Neural cell (in vitro differentiated cells): ENCODE data around the gene ESPNL. TPM values are rescaled to one million over a fixed set of nuclear protein-coding genes. Genes with fewer than 3 reads are reported as not detected.

Experiments
- H2AFZ ChIP-seq: fragments of 200-600, 300-800 bp; sonication (generic), shearing (Covaris generic); 2 replicates; pipeline ENCODE4 v1.6.0; 2014; ENCODE audit warnings: low read depth, mild to moderate bottlenecking, antibody characterized with exemption, low read length, moderate library complexity
- H3F3A ChIP-seq: fragments of 200-600 bp; shearing (Covaris generic); 2 replicates; pipeline ENCODE4 v1.6.1; 2016; ENCODE audit warnings: mild to moderate bottlenecking, moderate library complexity, mixed read lengths, antibody characterized with exemption, low read length; ENCODE audit not compliant: insufficient read depth, poor library complexity, severe bottlenecking
- H3K27ac ChIP-seq: fragments of 200-600, 300-800 bp; sonication (generic), shearing (Covaris generic); 2 replicates; pipeline ENCODE4 v1.5.1; 2014; ENCODE audit warnings: mild to moderate bottlenecking, low read length, moderate library complexity
- H3K27me3 ChIP-seq: fragments of 300-800, 200-600 bp; sonication (generic), shearing (Covaris generic); 2 replicates; pipeline ENCODE4 v1.6.0; 2014; ENCODE audit warnings: mild to moderate bottlenecking, low read depth, low read length, moderate library complexity; ENCODE audit not compliant: insufficient read depth
- H3K36me3 ChIP-seq: fragments of 300-800, 200-600 bp; sonication (generic), shearing (Covaris generic); 2 replicates; pipeline ENCODE4 v1.5.1; 2014; ENCODE audit warnings: mild to moderate bottlenecking, antibody characterized with exemption, low read length, moderate library complexity; ENCODE audit not compliant: insufficient read depth
- H3K4me2 ChIP-seq: fragments of 300-800, 200-600 bp; sonication (generic), shearing (Covaris generic); 2 replicates; pipeline ENCODE4 v1.6.0; 2014; ENCODE audit warnings: mild to moderate bottlenecking, low read length
- H3K4me3 ChIP-seq: fragments of 300-800, 200-600 bp; sonication (generic), shearing (Covaris generic); 2 replicates; pipeline ENCODE4 v1.5.1; 2014; ENCODE audit warnings: mild to moderate bottlenecking, low read length, moderate library complexity
- H3K79me2 ChIP-seq: fragments of 200-600 bp; shearing (Covaris generic); replicated peaks from 2 replicates; pipeline ENCODE4 v1.6.0; 2014; ENCODE audit warnings: mild to moderate bottlenecking, low read length, moderate library complexity; ENCODE audit not compliant: insufficient read depth
- H3K9ac ChIP-seq: fragments of 300-800, 200-600 bp; sonication (generic), shearing (Covaris generic); 2 replicates; pipeline ENCODE4 v1.6.1; 2016; ENCODE audit warnings: mild to moderate bottlenecking, low read length, mixed read lengths
- H3K9me2 ChIP-seq: fragments of 200-600 bp; shearing (Covaris generic); 2 replicates; pipeline ENCODE4 v1.6.1; 2016; ENCODE audit warnings: mild to moderate bottlenecking, low read length, mixed read lengths; ENCODE audit not compliant: insufficient read depth
- H3K9me3 ChIP-seq: fragments of 200-600, 300-800 bp; sonication (generic), shearing (Covaris generic); 2 replicates; pipeline ENCODE4 v1.6.1; 2016; ENCODE audit warnings: mild to moderate bottlenecking, mixed run types, low read length, moderate library complexity, mixed read lengths
- H4K20me1 ChIP-seq: fragments of 200-600 bp; shearing (Covaris generic); 2 replicates; pipeline ENCODE4 v1.6.1; 2016; ENCODE audit warnings: mild to moderate bottlenecking, mixed run types; ENCODE audit not compliant: insufficient read depth
- CTCF ChIP-seq: fragments of 450-650 bp; IDR thresholded peaks from 2 replicates; pipeline ENCODE4 v1.5.1; 2014; ENCODE audit warnings: antibody characterized with exemption, mild to moderate bottlenecking, moderate library complexity; ENCODE audit not compliant: poor library complexity, severe bottlenecking
- EP300 ChIP-seq: fragments of 450-650 bp; conservative IDR thresholded peaks from 2 replicates; pipeline ENCODE4 v1.6.1; 2014; ENCODE audit warnings: antibody characterized with exemption, mild to moderate bottlenecking, moderate library complexity; ENCODE audit not compliant: poor library complexity, severe bottlenecking
- EZH2 ChIP-seq: fragments of 200-600, 300-800 bp; shearing (Covaris generic), sonication (generic); IDR thresholded peaks from 2 replicates; pipeline ENCODE4 v1.6.1; 2014; ENCODE audit warnings: antibody characterized with exemption, low read length, borderline replicate concordance, mild to moderate bottlenecking; ENCODE audit not compliant: insufficient read depth, poor library complexity, severe bottlenecking
- MXI1 ChIP-seq: fragments of 450-650 bp; conservative IDR thresholded peaks from 2 replicates; pipeline ENCODE4 v1.6.1; 2014; ENCODE audit warnings: antibody characterized with exemption, mild to moderate bottlenecking; ENCODE audit not compliant: poor library complexity, severe bottlenecking
- POLR2AphosphoS5 ChIP-seq: IDR thresholded peaks from 2 replicates; pipeline ENCODE4 v1.6.1; 2012
- RAD21 ChIP-seq: fragments of 450-650 bp; conservative IDR thresholded peaks from 2 replicates; pipeline ENCODE4 v1.6.1; 2014; ENCODE audit warnings: antibody characterized with exemption, mild to moderate bottlenecking, moderate library complexity
- REST ChIP-seq: IDR thresholded peaks from 2 replicates; pipeline ENCODE4 v1.6.1; 2012; ENCODE audit warnings: borderline replicate concordance
- SMC3 ChIP-seq: fragments of 450-650 bp; conservative IDR thresholded peaks from 2 replicates; pipeline ENCODE4 v1.6.1; 2014; ENCODE audit warnings: antibody characterized with exemption, mild to moderate bottlenecking, moderate library complexity; ENCODE audit not compliant: poor library complexity
- TAF1 ChIP-seq: IDR thresholded peaks from 2 replicates; pipeline ENCODE4 v1.6.1; 2012; ENCODE audit warnings: low read depth
- polyA plus RNA-seq: library from polyadenylated mRNA; depleted of rRNA; stranded (reverse); fragments of >200 nt; gene quantifications from 2 replicates; pipeline ENCODE4 v1.2.3, GENCODE V29; 2014

ESPNL gene
- polyA plus RNA-seq, 1 donor from 2014 or later = 0.69 TPM

- Histone ChIP-seq H3K27ac (no peak overlapping the region), H3K4me3 (no peak overlapping the region), H3K36me3 (no peaks in the 10 kb centered on the region), H3K79me2 (no peaks in the 10 kb centered on the region), H3K27me3 (no peaks in the 10 kb centered on the region), H3K9me3 (no peaks in the 10 kb centered on the region), H3K4me2 (no peak overlapping the region), H3F3A (no peaks in the 10 kb centered on the region), H2AFZ (no peak overlapping the region), H3K9ac (no peak overlapping the region), H4K20me1 (no peaks in the 10 kb centered on the region), H3K9me2 (no peaks in the 10 kb centered on the region)
- no peak for TF ChIP-seq EZH2
Measured at GRCh38 chr2:238101891-238102841, 2.0 kb downstream of the ESPNL start.

- Histone ChIP-seq H3F3A (no peaks in the 10 kb centered on the region), H2AFZ (no peak overlapping the region), H3K9ac (no peak overlapping the region), H3K9me3 (no peaks in the 10 kb centered on the region), H4K20me1 (no peaks in the 10 kb centered on the region), H3K27ac (no peak overlapping the region), H3K36me3 (no peaks in the 10 kb centered on the region), H3K27me3 (no peaks in the 10 kb centered on the region), H3K4me3 (no peak overlapping the region), H3K79me2 (no peaks in the 10 kb centered on the region), H3K9me2 (no peaks in the 10 kb centered on the region), H3K4me2 (no peak overlapping the region)
- no peak for TF ChIP-seq RAD21
Measured at GRCh38 chr2:238102865-238103264, 2.7 kb downstream of the ESPNL start.

- no peaks in the 10 kb centered on the region for H3K9me2 ChIP-seq
- H2AFZ ChIP-seq = no peak overlapping the region
- no peak overlapping the region for H3K4me3 ChIP-seq
- no peaks in the 10 kb centered on the region for H3K27me3 ChIP-seq
- no peak overlapping the region for H3K4me2 ChIP-seq
- H3F3A ChIP-seq = no peaks in the 10 kb centered on the region
- no peak overlapping the region for H3K9ac ChIP-seq
- H3K27ac ChIP-seq = no peak overlapping the region
- H4K20me1 ChIP-seq = no peaks in the 10 kb centered on the region
- H3K79me2 ChIP-seq = no peaks in the 10 kb centered on the region
- no peaks in the 10 kb centered on the region for H3K36me3 ChIP-seq
- TF ChIP-seq CTCF (no peak), SMC3 (no peak), EZH2 (no peak), RAD21 (no peak), EP300 (no peak), MXI1 (no peak), POLR2AphosphoS5 (no peak), TAF1 (no peak), REST (no peak)
- no peaks in the 10 kb centered on the region for H3K9me3 ChIP-seq
Measured at GRCh38 chr2:238103465-238104225, 3.5 kb downstream of the ESPNL start.
